Sigmoid colon (tissue), 7 donors: ENCODE data around the gene SCUBE1. TPM values are rescaled to one million over a fixed set of nuclear protein-coding genes. Genes with fewer than 3 reads are reported as not detected.

Experiments
- DNase-seq: peaks from one replicate; pipeline ENCODE4 v3.0.0-alpha.2; 2019
- H3K27ac ChIP-seq, 4 donors: fragments of 200-600 bp; sonication (generic); one replicate each; pipeline ENCODE4 v1.5.1; 2016 to 2019; ENCODE audit warnings: mild to moderate bottlenecking in 1 of 4
- H3K27me3 ChIP-seq, 3 donors: fragments of 200-600 bp; sonication (generic); one replicate each; pipeline ENCODE4 v1.5.1; 2019; ENCODE audit warnings: mild to moderate bottlenecking in 1 of 3
- H3K36me3 ChIP-seq, 4 donors: fragments of 200-600 bp; sonication (generic); one replicate each; pipeline ENCODE4 v1.5.1; 2016 to 2019
- H3K4me1 ChIP-seq, 4 donors: fragments of 200-600 bp; sonication (generic); one replicate each; pipeline ENCODE4 v1.5.1; 2017 to 2019
- H3K4me3 ChIP-seq, 4 donors: fragments of 200-600 bp; sonication (generic); one replicate each; pipeline ENCODE4 v1.5.1; 2017 to 2019; ENCODE audit warnings: mild to moderate bottlenecking in 2 of 4, moderate library complexity in 1 of 4
- H3K9me3 ChIP-seq, 4 donors: fragments of 200-600 bp in 3 of 4; sonication (generic) in 3 of 4; one replicate each; pipeline versions ENCODE4 v1.5.1 to v1.6.1; 2013 to 2019
- EP300 ChIP-seq, 4 donors: sonication (generic); formaldehyde crosslinking; IDR thresholded peaks; one replicate each; pipeline ENCODE4 v1.6.1; 2017; ENCODE audit warnings: antibody characterized with exemption in 4 of 4
- POLR2A ChIP-seq, 2 donors: fragments of 450-650 bp; IDR thresholded peaks; one replicate each; pipeline ENCODE4 v1.6.1; 2016; ENCODE audit warnings: antibody characterized with exemption in 2 of 2, mild to moderate bottlenecking in 2 of 2, moderate library complexity in 2 of 2
- POLR2AphosphoS5 ChIP-seq, 4 donors: sonication (generic); formaldehyde crosslinking; IDR thresholded peaks; one replicate each; pipeline ENCODE4 v1.6.1; 2017; ENCODE audit warnings: antibody characterized with exemption in 4 of 4
- WGBS, 2 donors: extraction: QIAGEN DNeasy Blood & Tissue Kit; methylation state at CpG; one replicate each; pipeline ENCODE4 v1.1.7; 2013; 5-methylcytosine and 5-hydroxymethylcytosine counted together
- intact Hi-C: fragments of 100-400 bp; cut with DNase I; formaldehyde crosslinking; loops from one replicate; pipeline ENCODE4 v1.15.1; 2023
- polyA plus RNA-seq, 3 donors: library from polyadenylated mRNA; stranded (reverse); fragments of 200-250 nt; gene quantifications; one replicate each; pipeline ENCODE4 v1.2.3, GENCODE V29; 2013
- total RNA-seq, 4 donors: library from RNA; depleted of rRNA; stranded (reverse); fragments of >200 nt; gene quantifications; one replicate each; pipeline ENCODE4 v1.1.0, GENCODE V29; 2016
- TF ChIP-seq, protein P1 (sequence below), 4 experiments: fragments of 450-650 bp in 3 of 4; fragments of 200-600 bp in 1 of 4; IDR thresholded peaks; one replicate each; pipeline ENCODE4 v1.5.1; 2016 to 2019; ENCODE audit warnings: antibody characterized with exemption in 4 of 4, mild to moderate bottlenecking in 3 of 4, moderate library complexity in 2 of 4
- donor health status: healthy with polysubstance abuse.
- donor health status: Bipolar disorder and iron deficiency.
- donor health status: healthy.

Gene SCUBE1
- total and polyA plus RNA-seq, 7 donors = 0.23 to 1.1 (median 0.55) TPM

DNA sequence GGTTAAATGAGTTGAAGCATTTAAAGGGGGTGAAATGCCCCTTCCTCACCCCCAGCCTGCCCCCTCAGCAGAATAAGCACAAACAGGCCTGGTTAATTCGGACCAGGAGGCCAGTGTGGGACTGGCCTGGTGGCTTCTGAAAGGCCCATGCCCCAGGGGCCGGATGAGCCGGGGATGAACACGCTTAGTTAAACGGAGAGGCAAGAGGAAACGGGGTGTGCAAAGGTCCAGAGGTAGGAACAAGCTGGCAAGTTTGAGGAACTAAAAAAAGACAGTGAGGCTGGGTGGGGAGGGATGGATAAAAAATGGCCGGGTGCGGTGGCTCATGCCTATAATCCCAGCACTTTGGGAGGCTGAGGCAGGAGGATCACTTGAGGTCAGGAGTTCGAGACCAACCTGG is 11.5 kb downstream of the SCUBE1 start:
- TF ChIP-seq POLR2AphosphoS5 (IDR thresholded peaks at IDR 0.05) = no peak
- TF ChIP-seq, protein P1, sequence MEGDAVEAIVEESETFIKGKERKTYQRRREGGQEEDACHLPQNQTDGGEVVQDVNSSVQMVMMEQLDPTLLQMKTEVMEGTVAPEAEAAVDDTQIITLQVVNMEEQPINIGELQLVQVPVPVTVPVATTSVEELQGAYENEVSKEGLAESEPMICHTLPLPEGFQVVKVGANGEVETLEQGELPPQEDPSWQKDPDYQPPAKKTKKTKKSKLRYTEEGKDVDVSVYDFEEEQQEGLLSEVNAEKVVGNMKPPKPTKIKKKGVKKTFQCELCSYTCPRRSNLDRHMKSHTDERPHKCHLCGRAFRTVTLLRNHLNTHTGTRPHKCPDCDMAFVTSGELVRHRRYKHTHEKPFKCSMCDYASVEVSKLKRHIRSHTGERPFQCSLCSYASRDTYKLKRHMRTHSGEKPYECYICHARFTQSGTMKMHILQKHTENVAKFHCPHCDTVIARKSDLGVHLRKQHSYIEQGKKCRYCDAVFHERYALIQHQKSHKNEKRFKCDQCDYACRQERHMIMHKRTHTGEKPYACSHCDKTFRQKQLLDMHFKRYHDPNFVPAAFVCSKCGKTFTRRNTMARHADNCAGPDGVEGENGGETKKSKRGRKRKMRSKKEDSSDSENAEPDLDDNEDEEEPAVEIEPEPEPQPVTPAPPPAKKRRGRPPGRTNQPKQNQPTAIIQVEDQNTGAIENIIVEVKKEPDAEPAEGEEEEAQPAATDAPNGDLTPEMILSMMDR (IDR thresholded peaks at IDR 0.05) = no peak
- no peak for TF ChIP-seq EP300 (IDR thresholded peaks at IDR 0.05)
- no peak for TF ChIP-seq POLR2A (IDR thresholded peaks at IDR 0.05)
- Histone ChIP-seq H3K4me3 (no peak overlapping the region), H3K27ac (no peak overlapping the region), H3K4me1 (no peaks in the 10 kb centered on the region), H3K36me3 (no peaks in the 10 kb centered on the region), H3K9me3 (no peaks in the 10 kb centered on the region), H3K27me3 (no peaks in the 10 kb centered on the region)
- DNase-seq = no peak
- intact Hi-C loops = no loop called here
- WGBS, 2 donors = 82 to 87% methylated on average over 9 of the region's 9 CpGs

DNA sequence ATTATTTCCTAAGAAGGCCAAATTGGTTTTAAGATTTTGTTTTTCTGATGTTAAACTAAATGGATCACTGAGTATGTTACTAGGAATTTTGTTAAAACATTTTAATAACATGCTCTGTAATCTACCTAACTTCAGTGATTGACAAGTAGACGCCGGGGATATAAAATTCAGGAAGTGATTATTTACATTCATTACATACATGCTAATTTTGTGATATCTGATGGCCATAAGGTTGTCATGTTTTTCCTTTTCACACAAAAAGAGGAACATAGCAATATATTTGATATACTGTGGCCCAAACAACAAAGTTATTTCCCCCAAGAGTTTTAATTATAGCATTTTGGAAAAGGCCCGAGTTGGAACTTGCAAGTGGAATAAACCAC is 12.1 kb downstream of the SCUBE1 start:
- Histone ChIP-seq H3K9me3 (no peaks in the 10 kb centered on the region), H3K36me3 (no peaks in the 10 kb centered on the region), H3K27ac (no peak overlapping the region), H3K4me3 (no peak overlapping the region), H3K4me1 (no peaks in the 10 kb centered on the region), H3K27me3 (no peaks in the 10 kb centered on the region)
- TF ChIP-seq POLR2A (IDR thresholded peaks at IDR 0.05) (no peak), POLR2AphosphoS5 (IDR thresholded peaks at IDR 0.05) (no peak), EP300 (IDR thresholded peaks at IDR 0.05) (no peak)
- TF ChIP-seq, protein P1 (IDR thresholded peaks at IDR 0.05) = no peak
- 34 to 35% methylated on average over 3 of the region's 3 CpGs for WGBS, 2 donors
- DNase-seq = no peak
- intact Hi-C loops = no loop called here

DNA sequence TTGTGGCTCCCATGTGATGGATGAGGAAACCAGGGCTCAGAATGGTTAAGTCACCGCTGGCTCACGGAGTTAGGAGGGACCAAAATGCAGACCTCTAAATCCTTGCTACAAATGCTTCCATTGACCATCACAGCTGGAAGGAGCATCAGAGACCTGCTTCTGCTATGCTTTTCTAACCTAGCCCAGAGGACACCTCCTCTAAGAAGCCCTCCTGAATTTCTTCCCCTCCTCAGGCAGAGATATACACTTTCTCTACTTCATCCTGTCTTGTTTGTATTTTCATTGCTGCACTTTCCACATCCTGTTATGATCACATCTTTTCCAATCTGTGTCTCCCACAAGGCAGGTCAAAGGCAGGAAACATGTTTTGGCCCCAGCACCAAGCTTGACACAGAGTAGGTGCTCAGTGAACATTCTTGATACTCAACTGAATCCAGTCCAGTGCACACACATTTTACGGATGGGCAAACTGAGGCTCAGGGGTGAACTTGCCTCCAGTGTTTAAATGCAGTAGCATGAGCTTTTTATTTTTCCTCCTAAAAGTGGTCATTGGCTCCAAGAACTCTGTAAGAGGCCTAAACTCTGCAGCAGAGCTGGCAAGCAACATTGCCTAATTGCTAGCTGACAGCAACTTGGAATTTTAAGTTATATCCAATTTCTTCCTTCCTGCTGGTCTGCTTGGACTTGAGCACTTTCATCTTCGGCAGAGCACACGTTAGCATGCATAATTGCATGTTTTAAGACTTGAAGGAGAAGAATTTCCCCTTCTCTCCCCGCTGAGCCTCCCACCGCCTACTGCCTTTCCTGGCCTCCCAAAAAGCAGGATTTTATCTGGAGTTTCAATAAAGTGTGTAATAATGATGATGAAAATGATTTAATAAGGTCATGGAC is 12.7 kb downstream of the SCUBE1 start:
- WGBS, 2 donors = 76 to 82% methylated on average over 7 of the region's 7 CpGs
- Histone ChIP-seq H3K36me3 (no peaks in the 10 kb centered on the region), H3K4me3 (no peak overlapping the region), H3K4me1 (no peaks in the 10 kb centered on the region), H3K27ac (no peak overlapping the region), H3K9me3 (no peaks in the 10 kb centered on the region), H3K27me3 (no peaks in the 10 kb centered on the region)
- TF ChIP-seq POLR2A (IDR thresholded peaks at IDR 0.05) = no peak
- no peak for TF ChIP-seq EP300 (IDR thresholded peaks at IDR 0.05)
- TF ChIP-seq, protein P1 (IDR thresholded peaks at IDR 0.05) = no peak
- no peak for TF ChIP-seq POLR2AphosphoS5 (IDR thresholded peaks at IDR 0.05)
- intact Hi-C loops = no loop called here
- DNase-seq = no peak

DNA sequence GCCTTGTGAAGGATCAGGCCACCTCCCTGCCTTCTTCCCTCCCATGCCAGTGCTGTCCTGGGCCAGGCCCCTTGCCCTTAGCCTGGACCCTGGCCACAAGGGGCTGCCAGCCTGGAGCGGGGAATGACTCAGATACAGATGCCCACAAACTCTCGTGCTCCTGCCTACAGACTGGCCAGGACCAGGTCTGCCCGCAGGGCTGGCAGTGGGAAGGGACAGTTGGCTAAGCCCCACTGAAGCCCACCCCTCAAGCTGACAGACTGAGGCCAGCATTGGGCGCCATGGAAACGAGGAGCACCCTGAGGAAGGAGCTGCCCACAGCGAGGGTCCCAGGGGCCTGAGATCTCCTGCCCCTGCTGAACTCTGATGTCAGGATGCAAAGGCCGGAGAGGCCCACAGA is 14.1 kb downstream of the SCUBE1 start:
- Histone ChIP-seq H3K27me3 (no peaks in the 10 kb centered on the region), H3K36me3 (no peaks in the 10 kb centered on the region), H3K4me1 (no peaks in the 10 kb centered on the region), H3K27ac (no peak overlapping the region), H3K9me3 (no peaks in the 10 kb centered on the region), H3K4me3 (no peak overlapping the region)
- 82 to 91% methylated on average over 7 of the region's 7 CpGs for WGBS, 2 donors
- no peak for DNase-seq
- TF ChIP-seq, protein P1 (IDR thresholded peaks at IDR 0.05) = no peak
- TF ChIP-seq POLR2AphosphoS5 (IDR thresholded peaks at IDR 0.05) (no peak), POLR2A (IDR thresholded peaks at IDR 0.05) (no peak), EP300 (IDR thresholded peaks at IDR 0.05) (no peak)
- intact Hi-C loops = no loop called here

DNA sequence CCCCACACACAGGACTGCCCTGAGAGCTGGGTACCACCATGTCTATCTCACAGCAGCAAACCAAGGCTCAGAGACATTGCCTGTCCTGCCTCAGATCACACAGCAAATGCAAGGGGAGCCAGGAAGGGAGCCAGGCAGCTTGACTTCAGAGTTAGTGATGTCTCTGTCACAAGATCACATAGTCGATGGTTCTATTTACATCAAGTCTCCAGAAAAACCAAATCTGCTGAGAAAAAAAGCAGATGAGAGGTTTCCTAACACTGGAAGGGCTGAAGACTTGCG is 16.1 kb downstream of the SCUBE1 start:
- Histone ChIP-seq H3K9me3 (no peaks in the 10 kb centered on the region), H3K27ac (no peak overlapping the region), H3K4me1 (no peaks in the 10 kb centered on the region), H3K27me3 (no peaks in the 10 kb centered on the region), H3K4me3 (no peak overlapping the region), H3K36me3 (no peaks in the 10 kb centered on the region)
- intact Hi-C loops = no loop called here
- WGBS, 2 donors = 38 to 71% methylated on average over 2 of the region's 2 CpGs
- no peak for DNase-seq
- TF ChIP-seq EP300 (IDR thresholded peaks at IDR 0.05) = no peak
- TF ChIP-seq POLR2AphosphoS5 (IDR thresholded peaks at IDR 0.05) = no peak
- TF ChIP-seq, protein P1 (IDR thresholded peaks at IDR 0.05) = no peak
- TF ChIP-seq POLR2A (IDR thresholded peaks at IDR 0.05) = no peak
